Activated CD4-positive, alpha-beta T cell treated with anti-CD3 and anti-CD28 coated beads for 24 hours (primary cell): Measurements from ENCODE around the gene VPS16.

Source experiments
- DNase-seq, 2 donors: peaks; one replicate each; pipeline ENCODE4 v3.0.0-alpha.2; 2020; ENCODE audit warnings: low read depth in 2 of 2

Gene VPS16

GRCh38 chr20:2899243-2899642 lies 58.7 kb downstream of the VPS16 start:
- DNase-seq = no peak

DNA sequence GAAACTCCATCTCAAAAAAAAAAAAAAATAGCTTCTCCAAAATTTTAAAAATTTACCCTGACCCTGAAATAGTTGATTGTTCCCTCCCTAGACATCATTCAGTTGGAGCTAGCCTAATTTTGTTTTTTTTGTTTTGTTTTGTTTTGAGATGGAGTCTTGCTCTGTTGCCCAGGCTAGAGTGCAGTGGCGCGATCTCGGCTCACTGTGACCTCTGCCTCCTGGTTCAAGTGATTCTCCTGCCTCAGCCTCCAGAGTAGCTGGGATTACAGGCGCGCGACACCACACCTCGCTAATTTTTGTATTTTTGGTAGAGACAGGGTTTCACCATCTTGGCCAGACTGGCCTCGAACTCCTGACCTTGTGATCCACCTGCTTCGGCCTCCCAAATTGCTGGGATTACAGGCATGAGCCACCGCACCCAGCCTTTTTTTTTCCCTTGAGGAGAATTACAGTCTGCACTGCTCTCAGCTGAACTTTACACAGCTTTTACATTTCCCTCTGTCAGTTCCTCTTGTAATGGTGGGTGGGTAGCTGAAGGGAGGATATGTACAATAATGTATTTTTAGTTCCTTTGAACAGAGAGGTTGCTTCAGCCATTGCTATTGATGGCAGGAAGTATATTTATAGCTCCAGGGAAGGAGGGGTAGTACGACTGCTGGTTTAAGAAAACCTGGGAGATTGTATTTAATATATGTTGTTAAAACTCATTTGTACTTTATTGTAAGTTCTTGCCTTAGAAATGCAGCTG lies 60.5 kb downstream of the VPS16 start:
- no peak for DNase-seq

GRCh38 chr20:2902291-2902690 lies 61.7 kb downstream of the VPS16 start:
- DNase-seq = no peak

DNA sequence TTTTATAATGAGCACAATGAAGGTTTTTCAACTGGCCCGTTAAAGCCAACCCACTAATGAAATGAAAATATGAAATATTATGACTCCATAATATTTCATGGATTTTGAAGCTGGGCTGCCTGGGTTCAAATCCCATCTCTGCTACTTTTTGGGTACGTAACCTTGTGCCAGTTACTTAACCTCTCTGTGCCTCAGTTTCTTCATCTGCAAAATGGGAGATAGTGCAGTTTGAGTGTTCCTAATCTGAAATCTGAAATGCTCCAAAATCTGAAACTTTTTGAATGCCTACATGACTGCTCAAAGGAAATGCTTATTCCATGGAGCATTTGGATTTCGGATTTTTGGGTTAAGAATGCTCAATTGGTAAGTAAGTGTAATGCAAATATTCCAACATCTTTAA lies 62.3 kb downstream of the VPS16 start:
- DNase-seq = no peak

DNA sequence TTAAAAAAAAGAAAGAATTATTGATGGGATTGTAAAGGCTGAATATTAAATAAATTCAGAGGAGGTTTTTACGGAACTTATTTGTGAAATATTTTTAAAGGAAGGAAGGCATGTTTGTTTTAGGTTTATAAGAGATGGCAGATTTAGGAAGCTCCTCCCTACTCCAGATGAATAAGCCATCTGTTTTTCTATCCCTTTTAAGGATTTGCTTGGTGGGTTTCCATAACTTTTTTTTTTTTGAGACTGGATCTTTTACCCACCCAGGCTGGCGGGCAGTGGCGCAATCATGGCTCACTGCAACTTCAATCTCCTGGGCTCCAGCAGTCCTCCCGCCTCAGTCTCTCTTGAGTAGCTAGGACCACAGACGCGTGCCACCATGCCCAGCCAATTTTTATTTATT lies 63.1 kb downstream of the VPS16 start:
- DNase-seq = no peak

DNA sequence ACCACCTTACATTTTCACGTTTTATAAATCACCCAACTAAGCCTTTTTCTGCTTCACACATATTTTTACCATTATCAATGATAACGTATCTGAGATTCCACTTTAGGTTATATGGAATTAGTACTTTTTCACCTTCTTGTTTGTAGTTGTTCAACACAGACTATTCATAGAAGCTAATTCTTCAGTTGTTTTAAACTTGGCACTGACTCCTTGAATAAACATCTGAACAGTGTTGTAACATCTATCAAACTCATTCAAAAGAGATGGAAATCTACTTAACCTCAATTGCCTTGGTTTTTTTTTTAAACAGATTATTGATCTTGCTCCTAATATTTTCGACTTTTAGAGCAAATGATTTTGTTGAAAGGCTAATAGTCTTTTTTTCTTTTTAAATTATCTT lies 67.0 kb downstream of the VPS16 start:
- DNase-seq = no peak

- no peak for DNase-seq
Observed at GRCh38 chr20:2909953-2910352, 69.4 kb downstream of the VPS16 start.

- DNase-seq = no peak
Observed at GRCh38 chr20:2911200-2911599, 70.7 kb downstream of the VPS16 start.

DNA sequence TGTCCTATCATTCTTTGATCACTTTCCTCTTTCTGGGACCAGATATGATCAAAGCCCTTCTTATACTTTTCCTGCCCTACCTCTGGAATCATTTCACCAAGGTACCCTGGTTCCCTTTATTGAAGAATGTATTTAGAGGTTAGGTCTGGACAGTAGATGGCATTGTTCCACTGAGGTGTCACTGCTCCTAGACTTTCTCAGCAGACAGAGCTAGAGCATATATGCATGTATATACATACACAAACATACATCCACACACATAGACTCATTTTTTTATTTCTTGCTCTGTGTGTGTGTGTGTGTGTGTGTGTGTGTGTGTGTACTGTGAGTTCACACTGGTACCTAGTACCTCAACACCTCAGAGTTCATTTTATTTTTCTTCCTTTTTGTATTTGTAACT lies 73.6 kb downstream of the VPS16 start:
- DNase-seq = no peak
